ENCODE measurements around the gene DDX43. TPM values are rescaled to one million over a fixed set of nuclear protein-coding genes. Genes with fewer than 3 reads are reported as not detected.

The DDX43 gene
- total RNA-seq, 3 donors from 2014 or later (not counting 1 experiment from before 2014, with no cell fraction given), result 1.2 to 2.6 TPM; not detected in 1

- no peak for DNase-seq
- no peaks in the 10 kb centered on the region for H3K27me3 Mint-ChIP-seq (ENCODE audit: low read depth in 2 of 2)
- intact Hi-C loops (cut with micrococcal nuclease), result no loop called here
- 75% methylated on average over 10 of the region's 11 CpGs for WGBS (ENCODE audit: insufficient coverage)
- Histone ChIP-seq H3K9me3 (ENCODE audit: control insufficient read depth, insufficient read depth, low read length) (no peaks in the 10 kb centered on the region), H3K27me3 (ENCODE audit: control insufficient read depth, insufficient read depth, low read length) (no peaks in the 10 kb centered on the region), H3K4me1 (ENCODE audit: control insufficient read depth, insufficient read depth, low read length) (peaks cover 20% of the 10 kb centered on the region), H3K4me3 (ENCODE audit: low read length) (no peak overlapping the region), H3K36me3 (ENCODE audit: control insufficient read depth, insufficient read depth, low read length) (peaks cover 2% of the 10 kb centered on the region), H3K27ac (ENCODE audit: low read length) (no peak overlapping the region)
- peak overlapping the region; percentile 72 to 82 for H3K27ac Mint-ChIP-seq
- H3K36me3 Mint-ChIP-seq, result no peaks in the 10 kb centered on the region
- no peak for ATAC-seq
- no peak for TF ChIP-seq CTCF (IDR thresholded peaks at IDR 0.05)
- no peaks in the 10 kb centered on the region for H3K9me3 Mint-ChIP-seq
- H3K4me3 Mint-ChIP-seq, result peak overlapping the region; percentile 43
- peaks cover 24% of the 10 kb centered on the region in 2 donors for H3K4me1 Mint-ChIP-seq
These were observed 23.6 kb downstream of the DDX43 start for GRCh38 chr6:73418081-73418741.

- Histone ChIP-seq H3K27me3 (ENCODE audit: control insufficient read depth, insufficient read depth, low read length) (no peaks in the 10 kb centered on the region), H3K4me3 (ENCODE audit: low read length) (no peak overlapping the region), H3K4me1 (ENCODE audit: control insufficient read depth, insufficient read depth, low read length) (peaks cover 22% of the 10 kb centered on the region), H3K9me3 (ENCODE audit: control insufficient read depth, insufficient read depth, low read length) (no peaks in the 10 kb centered on the region), H3K27ac (ENCODE audit: low read length) (peak overlapping the region; percentile 91), H3K36me3 (ENCODE audit: control insufficient read depth, insufficient read depth, low read length) (peaks cover 7% of the 10 kb centered on the region)
- ATAC-seq (no peak), DNase-seq (no peak)
- 100% methylated on average over 2 of the region's 2 CpGs for WGBS (ENCODE audit: insufficient coverage)
- H3K27ac Mint-ChIP-seq, result peak overlapping the region; percentile 92 to 95
- H3K9me3 Mint-ChIP-seq, result no peaks in the 10 kb centered on the region
- no peaks in the 10 kb centered on the region for H3K27me3 Mint-ChIP-seq (ENCODE audit: low read depth in 2 of 2)
- intact Hi-C loops (cut with micrococcal nuclease), result loop anchor here (5.0 kb wide), 2 partner anchors 34 to 101 kb away; partner anchors contain the start of gene EEF1A1
- no peak for TF ChIP-seq CTCF (IDR thresholded peaks at IDR 0.05)
- H3K36me3 Mint-ChIP-seq, result no peaks in the 10 kb centered on the region
- peaks cover 24% of the 10 kb centered on the region in 2 donors for H3K4me1 Mint-ChIP-seq
- H3K4me3 Mint-ChIP-seq, result peak overlapping the region; percentile 70
These were observed 26.9 kb downstream of the DDX43 start for GRCh38 chr6:73421534-73421933.

GRCh38 chr6:73435236-73435635 is 40.6 kb downstream of the DDX43 start:
- WGBS (ENCODE audit: insufficient coverage), result no CpG with 5 or more reads among the region's 3 CpGs
- Histone ChIP-seq H3K36me3 (ENCODE audit: control insufficient read depth, insufficient read depth, low read length) (peaks cover 23% of the 10 kb centered on the region), H3K27ac (ENCODE audit: low read length) (no peak overlapping the region), H3K4me1 (ENCODE audit: control insufficient read depth, insufficient read depth, low read length) (no peaks in the 10 kb centered on the region), H3K27me3 (ENCODE audit: control insufficient read depth, insufficient read depth, low read length) (no peaks in the 10 kb centered on the region), H3K9me3 (ENCODE audit: control insufficient read depth, insufficient read depth, low read length) (no peaks in the 10 kb centered on the region), H3K4me3 (ENCODE audit: low read length) (no peak overlapping the region)
- intact Hi-C loops (cut with micrococcal nuclease), result no loop called here
- no peak for ATAC-seq
- Mint-ChIP-seq H3K36me3 (no peaks in the 10 kb centered on the region), H3K9me3 (no peaks in the 10 kb centered on the region), H3K27ac (no peak overlapping the region), H3K4me1 (no peaks in the 10 kb centered on the region), H3K27me3 (ENCODE audit: low read depth in 2 of 2) (no peaks in the 10 kb centered on the region), H3K4me3 (no peak overlapping the region)
- no peak for DNase-seq
- no peak for TF ChIP-seq CTCF (IDR thresholded peaks at IDR 0.05)

GRCh38 chr6:73443555-73443954 is 48.9 kb downstream of the DDX43 start:
- no peaks in the 10 kb centered on the region for H3K27me3 Mint-ChIP-seq (ENCODE audit: low read depth in 2 of 2)
- peaks cover 28% of the 10 kb centered on the region for H3K36me3 ChIP-seq (ENCODE audit: control insufficient read depth, insufficient read depth, low read length)
- no peak overlapping the region for H3K4me3 ChIP-seq (ENCODE audit: low read length)
- no peak for ATAC-seq
- H3K27me3 ChIP-seq (ENCODE audit: control insufficient read depth, insufficient read depth, low read length), result no peaks in the 10 kb centered on the region
- H3K4me1 Mint-ChIP-seq, result peaks cover 12 to 32% of the 10 kb centered on the region in 2 donors
- DNase-seq, result no peak
- no peaks in the 10 kb centered on the region for H3K9me3 ChIP-seq (ENCODE audit: control insufficient read depth, insufficient read depth, low read length)
- H3K36me3 Mint-ChIP-seq, result peaks cover 17% of the 10 kb centered on the region
- 100% methylated on average over 2 of the region's 3 CpGs for WGBS (ENCODE audit: insufficient coverage)
- H3K4me1 ChIP-seq (ENCODE audit: control insufficient read depth, insufficient read depth, low read length), result peaks cover 3% of the 10 kb centered on the region
- no peak overlapping the region for H3K27ac ChIP-seq (ENCODE audit: low read length)
- intact Hi-C loops (cut with micrococcal nuclease), result no loop called here
- H3K9me3 Mint-ChIP-seq, result no peaks in the 10 kb centered on the region
- TF ChIP-seq CTCF (IDR thresholded peaks at IDR 0.05), result no peak
- H3K4me3 Mint-ChIP-seq, result no peak overlapping the region
- H3K27ac Mint-ChIP-seq, result peak overlapping the region in 1 of 2 donors; percentile 58

All from natural killer cell (primary cell).